ENCODE results near the gene MEDAG.
"Not testable (repeated sequence)": the region's sequence is repeated elsewhere in the genome, so short reads cannot be mapped to it uniquely, and the experiment has no call there.

Gene MEDAG

GRCh38 chr13:30910676-30911075, 4.6 kb downstream of the MEDAG start:
- no peak for DNase-seq

- no peak for DNase-seq
Measured at GRCh38 chr13:30915691-30916541, 9.8 kb downstream of the MEDAG start.

- no peak for DNase-seq
Measured at GRCh38 chr13:30916991-30917390, 10.9 kb downstream of the MEDAG start.

DNA sequence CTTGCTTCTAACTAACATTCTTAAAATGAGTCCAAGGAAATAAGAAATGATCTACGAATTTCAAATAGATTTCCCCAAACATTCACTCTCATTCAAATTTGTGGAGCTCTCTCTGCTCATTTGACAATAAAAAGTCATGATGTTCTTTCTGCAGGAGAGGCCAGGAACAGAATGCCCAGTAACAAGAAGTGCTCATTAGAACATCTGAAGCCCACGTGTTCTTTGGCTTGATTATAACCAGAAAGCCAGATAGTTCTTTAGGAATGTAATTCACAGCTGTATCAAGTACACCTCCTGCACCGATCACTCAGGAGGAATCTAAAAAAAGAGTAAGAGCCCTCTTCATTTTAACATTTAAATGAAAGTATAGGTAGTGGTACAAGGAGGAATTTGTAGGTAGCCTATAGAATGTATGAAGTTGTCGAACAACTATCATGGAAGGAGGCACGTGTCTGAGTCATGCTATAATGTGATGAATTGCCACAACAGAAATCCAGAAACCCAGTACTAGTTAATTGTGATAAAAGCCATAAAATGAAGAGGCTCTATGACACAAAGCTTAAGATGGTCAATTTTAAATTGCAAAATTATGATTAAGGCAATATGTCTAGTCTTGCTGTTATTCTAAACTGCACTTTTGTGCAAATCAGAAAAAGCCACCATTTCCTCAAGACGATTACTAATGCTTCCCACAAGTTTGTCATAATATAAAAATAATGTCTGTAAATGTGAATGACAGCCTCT, 12.8 kb downstream of the MEDAG start:
- DNase-seq = no peak

GRCh38 chr13:30920162-30920909, 14.3 kb downstream of the MEDAG start:
- DNase-seq = no peak

DNA sequence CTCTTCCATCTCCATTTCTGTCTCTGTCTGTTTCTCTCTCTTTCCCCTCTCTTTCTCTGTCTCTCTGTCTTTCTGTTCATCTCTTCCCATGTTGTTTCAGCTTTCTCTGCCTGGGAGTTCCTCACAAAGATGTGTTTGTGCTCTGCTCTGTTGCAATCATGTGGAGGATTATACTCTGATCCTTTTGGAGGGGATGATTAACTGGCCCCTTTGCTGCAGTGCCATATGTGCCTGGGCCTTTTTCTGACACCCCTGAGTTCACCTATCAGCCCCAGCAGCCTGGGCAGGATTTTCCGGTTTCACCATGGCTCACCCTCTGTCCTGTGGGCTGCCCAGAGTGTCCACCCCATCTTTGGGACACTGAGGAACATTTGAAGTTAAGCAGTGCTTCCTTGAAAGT, 17.3 kb downstream of the MEDAG start:
- DNase-seq = peak; percentile 86 to 91

DNA sequence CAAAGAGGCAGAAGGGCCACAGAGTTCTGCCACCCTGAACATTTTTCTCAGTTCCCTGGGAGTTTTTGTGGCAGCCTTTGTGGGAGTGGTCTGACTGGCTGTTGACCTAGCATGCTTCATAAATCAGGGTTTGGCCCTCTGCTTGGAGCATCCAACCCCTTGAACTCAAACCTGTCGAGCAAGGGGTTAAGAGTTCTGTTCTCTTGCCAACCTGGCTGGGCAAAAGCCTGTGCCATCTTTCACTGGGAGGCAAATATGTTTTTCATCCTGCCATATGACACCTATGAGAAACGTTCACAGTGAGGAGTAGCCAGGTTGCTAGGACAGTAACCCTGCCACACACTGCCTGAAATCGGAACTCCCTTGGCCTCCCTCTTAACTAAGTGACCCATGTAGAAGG, 18.6 kb downstream of the MEDAG start:
- peak in 1 of 2 experiments; percentile 29 for DNase-seq

DNA sequence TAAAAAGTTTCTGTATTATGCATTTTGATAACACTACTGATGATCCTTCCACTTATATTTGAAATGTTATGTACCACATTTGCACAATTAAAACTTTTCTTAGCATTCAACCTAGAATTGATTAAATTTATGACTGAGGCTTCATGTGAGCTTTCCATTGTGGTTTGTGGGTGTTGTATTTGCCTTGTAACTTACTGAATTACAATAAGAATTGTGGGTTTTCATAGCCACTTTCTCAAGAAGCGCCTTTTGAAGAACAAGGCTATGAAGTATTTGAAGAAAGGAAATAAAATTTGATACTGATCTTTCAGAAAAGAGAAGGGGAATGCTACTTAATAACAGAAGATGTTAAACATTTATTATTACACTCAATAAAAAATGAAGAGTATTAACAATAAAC, 19.4 kb downstream of the MEDAG start:
- no peak for DNase-seq

- DNase-seq = no peak
Measured at GRCh38 chr13:30926781-30927180, 20.7 kb downstream of the MEDAG start.

- not testable (repeated sequence) for DNase-seq
Measured at GRCh38 chr13:30927188-30927587, 21.1 kb downstream of the MEDAG start.

DNA sequence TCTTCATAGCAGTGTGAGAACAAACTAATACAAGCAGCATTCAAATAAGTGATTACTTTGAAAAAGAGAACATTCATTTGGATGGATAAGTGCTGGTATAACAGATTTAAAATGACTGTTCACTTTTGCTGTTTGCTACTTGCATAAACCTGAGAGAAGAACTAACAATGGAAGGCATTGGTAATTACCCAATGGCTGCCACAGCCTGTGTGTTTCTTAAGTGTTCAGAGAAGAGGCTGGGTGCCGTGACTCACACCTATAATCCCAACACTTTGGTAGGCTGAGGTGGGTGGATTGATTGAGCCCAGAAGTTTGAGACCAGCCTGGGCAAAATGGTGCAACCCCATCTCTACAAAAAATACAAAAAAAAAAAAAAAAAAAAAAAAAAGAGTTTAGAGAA, 21.5 kb downstream of the MEDAG start:
- DNase-seq = no peak

- DNase-seq = no peak
Measured at GRCh38 chr13:30928978-30929377, 22.9 kb downstream of the MEDAG start.

DNA sequence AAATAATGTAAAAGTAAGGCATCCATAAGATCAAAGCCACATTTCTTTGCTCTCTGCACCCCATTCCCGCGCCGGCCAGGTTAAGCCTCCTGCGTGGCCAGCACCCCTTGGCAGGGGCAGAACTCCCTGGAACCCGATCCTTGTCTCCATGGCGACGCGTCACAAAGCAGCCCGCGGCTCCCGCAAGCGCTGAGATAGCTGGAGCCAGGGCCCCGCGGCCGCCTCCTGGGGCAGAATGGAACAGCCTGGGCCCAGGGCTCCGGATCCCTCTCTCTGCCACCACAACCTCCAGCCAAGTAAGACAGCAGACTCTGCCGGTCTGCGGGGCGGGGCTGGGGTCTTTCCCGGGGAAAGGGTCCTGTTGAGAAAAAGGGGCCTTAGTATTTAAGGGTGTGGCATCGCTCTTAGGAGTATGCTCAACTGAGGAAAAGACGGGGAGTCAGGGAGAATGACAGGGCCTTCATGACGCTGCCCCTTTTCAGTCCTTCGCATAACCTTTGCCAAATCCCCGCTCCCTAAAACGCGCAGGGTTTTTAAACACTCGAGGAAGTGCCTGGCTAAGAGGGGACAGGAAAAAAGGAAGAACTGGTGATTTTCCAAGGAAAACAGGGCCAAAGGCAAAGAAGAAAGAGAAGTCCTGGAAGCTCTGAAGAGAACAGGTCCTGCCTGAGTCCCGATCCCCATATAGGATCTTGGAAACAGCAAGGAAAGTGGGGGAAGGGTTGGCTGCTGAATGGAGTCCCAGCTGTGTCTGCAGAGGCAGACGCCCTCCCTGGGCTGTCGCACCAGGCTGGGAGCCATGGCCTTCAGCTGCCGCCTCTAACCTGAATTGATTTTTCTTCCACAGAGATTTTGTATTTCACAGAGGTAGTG, 26.6 kb downstream of the MEDAG start, which contains the start of gene TEX26:
Gene TEX26, plus strand, starts transcription at position 176 of the 873 bp plus-strand sequence. Its CDS starts 60 bp downstream, at position 236.
- DNase-seq = no peak

GRCh38 chr13:30933354-30933670, 27.2 kb downstream of the MEDAG start:
- DNase-seq = no peak

- peak in 1 of 2 experiments; percentile 42 for DNase-seq
Measured at GRCh38 chr13:30934381-30934780, 28.3 kb downstream of the MEDAG start.

GRCh38 chr13:30934803-30935202, 28.7 kb downstream of the MEDAG start:
- no peak for DNase-seq

DNA sequence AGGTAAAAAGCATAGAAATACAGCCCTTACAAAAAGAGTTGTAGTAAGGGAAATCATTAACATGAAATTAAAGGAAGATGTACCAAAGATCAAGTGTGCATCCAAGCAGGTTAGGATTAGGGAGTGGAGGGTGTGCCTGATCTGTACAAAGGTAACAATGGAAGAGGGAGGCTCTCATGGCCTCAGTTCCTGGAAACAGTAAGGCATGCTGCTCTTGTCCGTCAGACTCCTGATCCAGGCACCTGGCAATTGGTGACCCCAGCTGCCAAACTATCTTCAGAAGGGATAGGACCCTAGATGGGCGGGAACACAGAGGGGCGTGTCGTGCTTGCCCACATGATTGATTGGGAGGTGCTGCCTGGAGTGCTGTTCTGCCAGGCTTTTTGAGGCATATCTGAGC, 30.9 kb downstream of the MEDAG start:
- DNase-seq = no peak

- no peak for DNase-seq
Measured at GRCh38 chr13:30943881-30944280, 37.8 kb downstream of the MEDAG start.

GRCh38 chr13:30957258-30957943, 51.3 kb downstream of the MEDAG start:
- DNase-seq = no peak

- DNase-seq = no peak
Measured at GRCh38 chr13:30959678-30960077, 53.6 kb downstream of the MEDAG start.

DNA sequence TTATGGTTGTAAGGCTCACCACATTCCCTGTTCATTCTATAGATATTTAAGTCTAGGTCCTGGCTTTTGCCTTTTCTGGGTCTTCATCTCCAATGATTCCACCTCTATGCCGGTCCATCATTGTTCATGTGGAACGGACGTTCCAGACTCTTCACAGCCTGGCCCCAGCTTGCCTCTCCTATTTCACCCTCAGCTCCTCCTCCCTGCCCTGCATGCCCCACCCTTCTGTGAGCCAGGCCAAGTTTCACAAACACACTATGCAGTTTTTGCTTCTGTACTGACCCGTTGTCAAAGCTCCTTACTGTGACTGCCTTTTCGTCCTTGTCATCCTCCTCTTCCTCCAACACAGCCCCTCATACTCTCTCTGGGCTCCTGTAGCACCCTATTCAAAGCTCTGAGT, 57.7 kb downstream of the MEDAG start:
- no peak for DNase-seq

- no peak for DNase-seq
Measured at GRCh38 chr13:30965380-30965779, 59.3 kb downstream of the MEDAG start.

All from NCI-H524 (cell line).